GM11168 (cell line): ENCODE results near the gene MED19.
"Not testable (repeated sequence)": the region's sequence is repeated elsewhere in the genome, so short reads cannot be mapped to it uniquely, and the experiment has no call there.

Experiments used
- in situ Hi-C: fragments of 300-500 bp; cut with MboI; formaldehyde crosslinking; loops from one replicate; pipeline ENCODE4 v1.12.0; 2022; ENCODE audit warnings: low sequenced_read_pairs; ENCODE audit not compliant: unreplicated experiment

Gene MED19

GRCh38 chr11:57709802-57710367 lies 2.1 kb downstream of the MED19 start:
- in situ Hi-C loops, result no loop called here

- in situ Hi-C loops, result not testable (repeated sequence)
Measured at GRCh38 chr11:57705432-57705831, 6.6 kb downstream of the MED19 start.

GRCh38 chr11:57704932-57705331 lies 7.1 kb downstream of the MED19 start:
- in situ Hi-C loops, result no loop called here

GRCh38 chr11:57703341-57703740 lies 8.7 kb downstream of the MED19 start:
- in situ Hi-C loops, result no loop called here

GRCh38 chr11:57700425-57700824 lies 11.6 kb downstream of the MED19 start:
- in situ Hi-C loops, result no loop called here

GRCh38 chr11:57699813-57700212 lies 12.2 kb downstream of the MED19 start:
- in situ Hi-C loops, result no loop called here

DNA sequence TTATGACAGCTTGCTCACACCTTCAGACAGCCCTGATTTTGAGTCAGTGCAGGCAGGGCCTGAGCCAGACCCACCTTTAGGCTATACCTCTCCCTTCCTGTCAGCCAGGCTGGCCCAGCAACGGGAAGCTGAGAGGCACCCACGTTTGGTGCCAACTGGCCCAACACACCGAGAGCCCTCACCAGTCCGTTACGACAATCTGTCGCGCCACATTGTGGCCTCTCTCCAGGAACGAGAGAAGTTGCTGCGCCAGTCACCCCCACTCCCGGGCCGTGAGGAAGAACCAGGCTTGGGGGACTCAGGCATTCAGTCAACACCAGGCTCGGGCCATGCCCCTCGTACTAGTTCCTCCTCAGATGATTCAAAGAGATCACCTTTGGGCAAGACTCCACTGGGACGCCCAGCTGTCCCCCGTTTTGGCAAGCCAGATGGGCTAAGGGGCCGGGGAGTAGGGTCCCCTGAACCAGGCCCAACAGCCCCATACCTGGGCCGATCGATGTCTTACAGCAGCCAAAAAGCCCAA lies 13.1 kb downstream of the MED19 start:
- in situ Hi-C loops, result no loop called here

- in situ Hi-C loops, result not testable (repeated sequence)
Measured at GRCh38 chr11:57690474-57690873, 21.5 kb downstream of the MED19 start.

- in situ Hi-C loops, result no loop called here
Measured at GRCh38 chr11:57681168-57681567, 30.8 kb downstream of the MED19 start.

GRCh38 chr11:57680552-57680874 lies 31.5 kb downstream of the MED19 start:
- in situ Hi-C loops, result no loop called here

- in situ Hi-C loops, result no loop called here
Measured at GRCh38 chr11:57679396-57679795, 32.6 kb downstream of the MED19 start.

GRCh38 chr11:57675176-57675941 lies 36.7 kb downstream of the MED19 start:
- in situ Hi-C loops, result no loop called here

DNA sequence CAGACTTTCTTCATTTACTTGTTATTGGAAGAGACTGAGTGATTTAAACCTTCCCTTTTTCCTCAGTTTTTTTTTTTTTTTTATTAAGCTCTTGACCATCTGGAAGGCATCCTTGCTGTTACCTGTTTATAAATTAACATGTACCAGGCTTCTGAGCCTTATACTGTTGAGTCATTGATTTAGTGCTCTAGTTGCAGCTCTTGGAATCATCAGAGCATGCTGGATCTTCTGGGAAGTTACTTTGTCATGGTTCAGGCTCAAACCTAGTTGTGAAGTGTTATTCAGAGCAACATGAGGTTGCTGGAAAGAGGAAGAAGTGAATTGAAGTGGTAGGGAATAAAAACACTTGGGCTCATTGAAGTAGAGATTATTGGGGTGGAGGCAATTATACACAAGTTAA lies 37.8 kb downstream of the MED19 start:
- in situ Hi-C loops, result no loop called here

DNA sequence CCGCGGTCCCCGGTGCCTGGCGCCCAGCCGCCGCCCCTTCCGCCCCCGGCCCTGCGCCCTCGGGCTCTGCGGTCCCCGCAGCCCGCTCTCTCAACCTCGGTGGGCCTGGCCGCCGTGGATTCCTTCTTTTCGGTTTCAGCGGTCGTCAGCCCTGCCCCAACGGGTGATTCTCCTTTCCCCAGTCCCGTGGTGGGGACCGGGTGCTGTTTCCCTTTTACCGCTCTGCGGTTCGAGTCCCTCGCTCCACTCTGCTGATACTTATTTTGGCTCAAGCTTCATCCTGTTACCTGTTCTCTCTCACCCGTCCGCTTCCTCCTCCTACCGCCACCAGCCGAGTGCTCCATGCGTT lies 43.6 kb downstream of the MED19 start:
- in situ Hi-C loops, result no loop called here

DNA sequence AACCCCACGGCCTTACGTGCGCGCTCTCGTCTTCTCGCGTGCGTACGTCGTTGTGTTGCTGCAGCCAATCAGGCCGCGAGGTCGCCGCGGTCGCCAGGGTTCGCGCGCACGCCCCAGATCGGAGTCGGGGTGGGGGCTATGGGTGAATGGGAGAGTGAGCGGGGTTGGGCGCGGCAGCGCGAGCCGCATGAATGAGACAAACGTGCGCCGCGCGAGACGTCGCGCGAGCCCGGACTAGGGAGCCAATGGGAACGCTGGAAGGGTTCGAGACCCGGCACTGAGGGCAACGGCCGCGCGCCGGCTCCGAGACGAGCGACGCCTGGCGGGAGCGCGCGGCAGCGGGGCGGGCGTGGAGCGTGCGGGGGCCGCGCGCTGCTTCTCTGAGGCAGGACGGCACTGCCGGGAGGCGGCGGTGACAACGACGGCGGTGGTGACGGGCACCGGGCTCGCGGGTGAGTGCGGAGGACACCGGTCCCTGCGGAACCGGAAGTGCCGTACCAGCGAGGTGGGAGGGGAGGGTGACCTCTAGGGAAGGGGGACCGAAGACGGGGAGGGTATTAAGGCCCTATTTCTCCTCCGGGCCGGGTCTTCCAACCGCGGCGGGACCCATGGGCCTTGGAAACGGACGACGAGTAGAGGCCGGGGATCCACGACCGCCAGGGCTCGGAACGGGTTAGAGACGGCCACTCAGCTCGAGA lies 44.1 kb downstream of the MED19 start, which contains the start of gene ZDHHC5:
Gene ZDHHC5 (plus strand): TSS at position 379 of the 698 bp plus-strand sequence. CDS start 4,977 bp downstream, outside the sequence.
- in situ Hi-C loops, result no loop called here

DNA sequence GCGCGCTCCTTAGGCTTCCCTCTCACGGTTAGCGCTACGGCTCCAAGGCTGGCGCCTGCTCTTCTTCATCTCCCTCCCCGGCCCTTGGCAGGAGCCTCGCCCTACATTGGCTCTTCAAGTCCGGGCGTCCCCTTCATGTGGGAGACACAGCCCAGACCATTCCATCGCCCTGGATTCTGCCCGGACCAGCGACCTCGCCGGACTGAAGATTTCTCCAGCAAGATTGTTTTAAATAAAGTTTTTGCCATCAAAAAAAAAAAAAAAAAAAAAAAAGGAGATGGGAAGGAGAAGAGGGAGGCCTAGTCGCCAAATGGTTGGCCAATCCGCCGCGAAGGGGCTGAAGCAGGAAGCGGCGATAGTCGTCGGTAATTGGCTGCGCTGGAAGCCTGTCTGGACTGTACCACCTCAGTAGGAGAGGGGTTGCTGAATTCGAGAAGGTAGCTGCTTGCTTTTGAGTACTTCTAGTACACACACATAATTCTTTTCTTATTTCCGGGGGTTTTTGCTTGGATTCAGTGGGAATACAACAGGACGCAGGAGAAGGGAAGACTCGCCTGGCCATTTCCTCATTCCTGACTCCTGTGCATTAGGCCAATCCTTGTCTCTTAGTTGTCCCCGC lies 44.8 kb downstream of the MED19 start:
- in situ Hi-C loops, result no loop called here

DNA sequence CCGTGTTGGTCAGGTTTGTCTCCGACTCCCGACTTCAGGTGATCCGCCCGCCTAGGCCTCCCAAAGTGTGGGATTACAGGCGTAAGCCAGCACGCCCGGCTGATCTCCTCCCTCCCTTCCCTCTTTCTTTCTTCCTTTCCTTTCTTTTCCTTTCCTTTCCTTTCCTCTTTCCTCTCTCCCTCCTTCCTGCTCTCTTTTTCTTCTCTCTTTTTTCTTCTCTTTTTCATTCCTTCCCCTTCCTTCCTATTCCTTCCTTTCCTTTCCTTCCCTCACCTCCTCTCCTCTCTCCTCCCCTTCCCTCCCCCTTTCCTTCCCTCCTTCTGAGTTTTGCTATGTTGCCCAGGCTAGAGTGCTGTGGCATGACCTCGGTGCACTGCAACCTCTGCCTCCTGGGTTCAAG lies 48.0 kb downstream of the MED19 start:
- in situ Hi-C loops, result no loop called here

GRCh38 chr11:57662893-57663292 lies 49.1 kb downstream of the MED19 start:
- in situ Hi-C loops, result no loop called here

- in situ Hi-C loops, result no loop called here
Measured at GRCh38 chr11:57659669-57660068, 52.3 kb downstream of the MED19 start.

DNA sequence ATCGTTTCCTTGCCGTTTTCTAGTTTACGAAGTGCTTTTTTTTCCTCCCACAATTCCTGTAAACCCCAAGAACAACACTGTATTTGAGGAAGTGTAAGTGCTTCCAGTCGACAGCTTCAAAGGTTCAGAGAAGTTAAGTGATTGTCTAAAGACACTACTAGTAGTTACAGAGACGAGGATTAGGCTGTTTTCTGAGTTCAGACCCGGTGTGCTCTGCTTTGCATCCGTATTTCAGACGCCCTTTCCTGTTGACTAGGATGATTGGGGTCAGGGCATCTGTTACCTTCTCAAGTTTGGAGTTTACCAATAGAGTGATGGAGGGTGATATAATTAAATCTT lies 54.0 kb downstream of the MED19 start:
- in situ Hi-C loops, result no loop called here
